GM12878 (cell line): ENCODE data around the gene DNAJB6. TPM values are rescaled to one million over a fixed set of nuclear protein-coding genes. Genes with fewer than 3 reads are reported as not detected.

Experiments
- ATAC-seq: fragments of 200-7000 bp; cut with Tn5 transposase; 3 replicates; pipeline ENCODE4 v1.9.1; 2020; ENCODE audit warnings: mild to moderate bottlenecking, moderate library complexity
- BruUV-seq: library from RNA; stranded (reverse); fragments of 400-500 nt; replicated peaks from 2 replicates; lab custom pipeline; 2021; lab: Mats Ljungman, UMichigan
- CTCF ChIA-PET: fragments of 300-600 bp; sonication (Branson Sonifier 250); formaldehyde crosslinking; extraction: SDS; loops from one replicate; lab custom pipeline; 2021; ENCODE audit warnings: inconsistent platforms; lab: Yijun Ruan, JAX
- POLR2A ChIA-PET: fragments of 350-600 bp; formaldehyde crosslinking; extraction: SDS; loops from one replicate; lab custom pipeline; 2021; ENCODE audit warnings: inconsistent platforms; lab: Charles Lee
- RAD21 ChIA-PET: fragments of 300-600 bp; sonication (Branson Sonifier 250); formaldehyde crosslinking; loops from one replicate; lab custom pipeline; 2023; ENCODE audit warnings: antibody characterized with exemption; ENCODE audit not compliant: unreplicated experiment; lab: Charles Lee
- SMC1A ChIA-PET: fragments of 300-600 bp; sonication (Branson Sonifier 250); formaldehyde crosslinking; loops from one replicate; lab custom pipeline; 2023; ENCODE audit not compliant: unreplicated experiment, uncharacterized antibody; lab: Charles Lee
- DNase-seq: peaks from one replicate; pipeline ENCODE4 v3.0.0-alpha.2; 2011; ENCODE audit warnings: low read depth, low spot score
- FAIRE-seq: peaks from 3 replicates; lab custom pipeline; 2011; peaks lifted over from hg19 to GRCh38; lab: Jason Lieb, UNC
- H2AFZ ChIP-seq: 2 replicates; pipeline ENCODE4 v1.6.0; 2011; ENCODE audit warnings: low read depth, low read length, control low read depth; ENCODE audit not compliant: control insufficient read depth
- H3K27ac ChIP-seq: 2 replicates; pipeline ENCODE4 v1.5.1; 2011; ENCODE audit warnings: control low read depth; ENCODE audit not compliant: control insufficient read depth, insufficient read depth
- H3K27me3 ChIP-seq, 2 experiments: replicated peaks in 1 of 2; 2 replicates each; pipeline versions ENCODE4 v1.6.0 to v1.6.1; 2011; ENCODE audit warnings: low read length in 1 of 2; ENCODE audit not compliant: control insufficient read depth in 2 of 2, insufficient read depth in 2 of 2
- H3K36me3 ChIP-seq, 2 experiments: 2 replicates each; pipeline ENCODE4 v1.5.1; 2011; ENCODE audit warnings: low read length in 1 of 2; ENCODE audit not compliant: control insufficient read depth in 2 of 2, insufficient read depth in 2 of 2
- H3K4me1 ChIP-seq: 2 replicates; pipeline ENCODE4 v1.6.1; 2011; ENCODE audit warnings: mild to moderate bottlenecking, low read length, moderate library complexity, mixed read lengths; ENCODE audit not compliant: control insufficient read depth, insufficient read depth
- H3K4me2 ChIP-seq: 2 replicates; pipeline ENCODE4 v1.6.0; 2011; ENCODE audit warnings: control low read depth; ENCODE audit not compliant: control insufficient read depth, insufficient read depth
- H3K4me3 ChIP-seq: fragments of 200-600 bp; sonication (generic); 2 replicates; pipeline ENCODE4 v1.5.1; 2016
- H3K79me2 ChIP-seq: 2 replicates; pipeline ENCODE4 v1.6.0; 2011; ENCODE audit warnings: low read length; ENCODE audit not compliant: control insufficient read depth, insufficient read depth
- H3K9ac ChIP-seq: 2 replicates; pipeline ENCODE4 v1.8.0; 2011; ENCODE audit warnings: low read length, control low read depth, mixed read lengths; ENCODE audit not compliant: control insufficient read depth, insufficient read depth
- H3K9me3 ChIP-seq: replicated peaks from 3 replicates; pipeline ENCODE4 v1.5.1; 2011; ENCODE audit warnings: mild to moderate bottlenecking, low read length; ENCODE audit not compliant: control insufficient read depth, insufficient read depth
- H4K20me1 ChIP-seq: 2 replicates; pipeline ENCODE4 v1.6.0; 2011; ENCODE audit not compliant: control insufficient read depth, insufficient read depth
- ATF3 ChIP-seq: IDR thresholded peaks from 2 replicates; pipeline ENCODE4 v1.6.1; 2011; ENCODE audit warnings: low read depth, mild to moderate bottlenecking, low read length, moderate library complexity, borderline replicate concordance; ENCODE audit errors: extremely low read depth
- CEBPZ ChIP-seq: fragments of 150-350 bp; IDR thresholded peaks from 2 replicates; pipeline ENCODE4 v1.6.1; 2016; ENCODE audit warnings: low read depth, low read length
- CHD2 ChIP-seq: IDR thresholded peaks from 2 replicates; pipeline ENCODE4 v1.6.1; 2011; ENCODE audit warnings: low read depth, low read length, improper control_type of control experiment, borderline replicate concordance
- EGR1 ChIP-seq, 2 experiments: IDR thresholded peaks; 1 replicate in 1 of 2; 2 replicates in 1 of 2; pipeline ENCODE4 v1.6.1; 2011 to 2012; ENCODE audit warnings: low read depth in 2 of 2, low read length in 2 of 2, borderline replicate concordance in 1 of 2, mild to moderate bottlenecking in 1 of 2, moderate library complexity in 1 of 2
- HDGF ChIP-seq: fragments of 450-650 bp; IDR thresholded peaks from 2 replicates; pipeline ENCODE4 v1.6.1; 2016; ENCODE audit warnings: antibody characterized with exemption
- NR2C2 ChIP-seq: IDR thresholded peaks from 2 replicates; pipeline ENCODE4 v1.6.1; 2011; ENCODE audit warnings: borderline replicate concordance, low read depth; ENCODE audit not compliant: control insufficient read depth, insufficient read length
- RAD21 ChIP-seq: IDR thresholded peaks from 2 replicates; pipeline ENCODE4 v1.6.1; 2011; ENCODE audit warnings: mild to moderate bottlenecking, low read depth, low read length, moderate library complexity; ENCODE audit not compliant: insufficient read depth
- RELA ChIP-seq: fragments of 450-650 bp; IDR thresholded peaks from 2 replicates; pipeline ENCODE4 v1.8.0; 2014; ENCODE audit warnings: borderline replicate concordance; ENCODE audit not compliant: partially characterized antibody
- SIX5 ChIP-seq: IDR thresholded peaks from 2 replicates; pipeline ENCODE4 v1.6.1; 2011; ENCODE audit warnings: mild to moderate bottlenecking, low read depth, low read length, moderate library complexity; ENCODE audit not compliant: severe bottlenecking
- YBX1 ChIP-seq: fragments of 450-650 bp; IDR thresholded peaks from 2 replicates; pipeline ENCODE4 v1.6.1; 2016; ENCODE audit warnings: antibody characterized with exemption
- ZBED1 ChIP-seq: IDR thresholded peaks from 2 replicates; pipeline ENCODE4 v1.6.1; 2016; ENCODE audit warnings: borderline replicate concordance
- ZNF622 ChIP-seq: fragments of 450-650 bp; IDR thresholded peaks from 2 replicates; pipeline ENCODE4 v1.6.1; 2017; ENCODE audit warnings: mild to moderate bottlenecking, inconsistent platforms
- ZSCAN29 ChIP-seq: fragments of 450-650 bp; IDR thresholded peaks from 2 replicates; pipeline ENCODE4 v1.6.1; 2017; ENCODE audit warnings: mild to moderate bottlenecking, moderate library complexity
- WGBS: methylation state at CpG from one replicate; pipeline ENCODE4 v1.1.6; 2016; ENCODE audit warnings: low lambda C conversion rate; ENCODE audit not compliant: insufficient replicate concordance, insufficient coverage; ENCODE audit errors: missing lambda C conversion rate; 5-methylcytosine and 5-hydroxymethylcytosine counted together
- in situ Hi-C: fragments of 300-500 bp; cut with MboI; formaldehyde crosslinking; loops from 9 replicates; pipeline ENCODE4 v1.14.3; 2018; ENCODE audit warnings: mixed read lengths
- intact Hi-C: fragments of 100-400 bp; cut with micrococcal nuclease; formaldehyde crosslinking; loops from one replicate; pipeline ENCODE4 v1.14.2; 2022; ENCODE audit not compliant: unreplicated experiment
- polyA plus RNA-seq, 11 experiments: library from polyadenylated mRNA; depleted of rRNA in 4 of 11; unstranded in 6 of 11; stranded (reverse) in 5 of 11; fragments of >200 nt; fragmentation: Nextera tagmentation in 4 of 11; fragmentation: Illumina TruSeq in 1 of 11; extraction: Ambion mirVana in 4 of 11; extraction: Trizol in 1 of 11; gene quantifications; 1 replicate in 1 of 11; 2 replicates in 10 of 11; pipeline versions ENCODE4 v1.2.1 to v1.2.3, GENCODE V29; 2011 to 2016; ENCODE audit warnings: inconsistent platforms in 2 of 11, missing spikeins in 2 of 11, low read depth in 1 of 11
- total RNA-seq, 4 experiments: library from RNA; depleted of rRNA in 3 of 4; stranded (reverse); fragments of >200 nt in 3 of 4; fragmentation: Illumina TruSeq in 1 of 4; extraction: Trizol in 1 of 4; gene quantifications; 2 replicates each; pipeline versions ENCODE4 v1.2.1 to v1.2.3, GENCODE V29; 2013 to 2021

Gene DNAJB6
- total and polyA plus RNA-seq, 10 of the 15 experiments (the other 5 are each of a cell fraction or from before 2014, with no cell fraction given): 34.5 to 117 (median 53.1) TPM

GRCh38 chr7:157463245-157463644, 126.4 kb downstream of the DNAJB6 start:
- in situ Hi-C loops (no loop called here), intact Hi-C loops (no loop called here)
- Histone ChIP-seq H2AFZ (no peak overlapping the region), H3K27me3 (no peaks in the 10 kb centered on the region; a peak in 1 of 4 replicates), H3K27ac (no peak overlapping the region), H3K79me2 (no peaks in the 10 kb centered on the region), H3K4me1 (no peaks in the 10 kb centered on the region), H3K9ac (no peak overlapping the region), H3K4me2 (no peak overlapping the region), H4K20me1 (no peaks in the 10 kb centered on the region), H3K9me3 (no peaks in the 10 kb centered on the region), H3K4me3 (no peak overlapping the region), H3K36me3 (no peaks in the 10 kb centered on the region)
- TF ChIP-seq RAD21: no peak
- TF ChIP-seq ATF3: no peak
- no peak for TF ChIP-seq EGR1 (IDR thresholded peaks at IDR 0.05; ENCODE audit: borderline replicate concordance in 1 of 2, low read depth in 2 of 2, low read length in 2 of 2)
- TF ChIP-seq SIX5: no peak
- TF ChIP-seq CHD2: no peak
- no peak for TF ChIP-seq RELA
- TF ChIP-seq HDGF: no peak
- TF ChIP-seq ZSCAN29: no peak
- no peak for TF ChIP-seq ZBED1
- TF ChIP-seq CEBPZ: no peak
- TF ChIP-seq NR2C2: no peak
- no peak for TF ChIP-seq ZNF622
- no peak for TF ChIP-seq YBX1
- WGBS: 73% methylated on average over 9 of the region's 12 CpGs
- CTCF ChIA-PET: no interaction called here
- POLR2A ChIA-PET: no interaction called here
- RAD21 ChIA-PET: no interaction called here
- ATAC-seq: no peak
- no peak for DNase-seq
- SMC1A ChIA-PET: no interaction called here
- BruUV-seq: no TSS peak
- no peak for FAIRE-seq
